Loucy (cell line): Measurements from ENCODE around the gene VEPH1.

Experiments used
- H2AFZ ChIP-seq: fragments of 200-600 bp; sonication (generic); 2 replicates; pipeline ENCODE4 v1.6.0; 2016; ENCODE audit warnings: antibody characterized with exemption, mild to moderate bottlenecking, low read length, moderate library complexity
- H3F3A ChIP-seq: fragments of 200-600 bp; 2 replicates; pipeline ENCODE4 v1.6.0; 2016; ENCODE audit warnings: antibody characterized with exemption, low read depth, mild to moderate bottlenecking
- H3K27me3 ChIP-seq: fragments of 200-600 bp; sonication (generic); 2 replicates; pipeline ENCODE4 v1.6.1; 2014; ENCODE audit warnings: low read length, mild to moderate bottlenecking; ENCODE audit not compliant: insufficient read depth, poor library complexity, severe bottlenecking
- H3K36me3 ChIP-seq: fragments of 200-600 bp; sonication (generic); 2 replicates; pipeline ENCODE4 v1.6.1; 2016; ENCODE audit warnings: low read length; ENCODE audit not compliant: insufficient read depth
- H3K4me1 ChIP-seq: fragments of 200-600 bp; sonication (generic); 2 replicates; pipeline ENCODE4 v1.5.1; 2014; ENCODE audit warnings: low read length, mild to moderate bottlenecking; ENCODE audit not compliant: insufficient read depth, poor library complexity, severe bottlenecking
- H3K4me2 ChIP-seq: fragments of 200-600 bp; sonication (generic); 2 replicates; pipeline ENCODE4 v1.6.0; 2014; ENCODE audit warnings: antibody characterized with exemption, low read length, low read depth, mild to moderate bottlenecking; ENCODE audit not compliant: poor library complexity, severe bottlenecking
- H3K4me3 ChIP-seq: fragments of 200-600 bp; sonication (generic); 2 replicates; pipeline ENCODE4 v1.5.1; 2014; ENCODE audit warnings: low read length, mild to moderate bottlenecking, mixed read lengths; ENCODE audit not compliant: poor library complexity, severe bottlenecking
- H3K79me2 ChIP-seq: fragments of 200-600 bp; sonication (generic); 2 replicates; pipeline ENCODE4 v1.6.1; 2014; ENCODE audit warnings: low read length; ENCODE audit not compliant: insufficient read depth
- H3K9ac ChIP-seq: fragments of 200-600 bp; sonication (generic); 2 replicates; pipeline ENCODE4 v1.6.0; 2014; ENCODE audit warnings: mild to moderate bottlenecking, low read depth, low read length, moderate library complexity; ENCODE audit not compliant: poor library complexity, severe bottlenecking
- H3K9me2 ChIP-seq: fragments of 200-600 bp; sonication (generic); replicated peaks from 2 replicates; pipeline ENCODE4 v1.6.1; 2016; ENCODE audit warnings: low read depth, low read length, mixed read lengths
- H3K9me3 ChIP-seq: fragments of 200-600 bp; sonication (generic); 2 replicates; pipeline ENCODE4 v1.6.1; 2014; ENCODE audit warnings: mild to moderate bottlenecking, antibody characterized with exemption, low read length, low read depth; ENCODE audit not compliant: insufficient read depth
- H4K20me1 ChIP-seq: fragments of 200-600 bp; sonication (generic); 2 replicates; pipeline ENCODE4 v1.6.0; 2014; ENCODE audit warnings: antibody characterized with exemption, low read length, mild to moderate bottlenecking; ENCODE audit not compliant: insufficient read depth, poor library complexity, severe bottlenecking
- CTCF ChIP-seq: fragments of 200-600 bp; sonication (generic); conservative IDR thresholded peaks from 2 replicates; pipeline ENCODE4 v1.5.1; 2014; ENCODE audit warnings: mild to moderate bottlenecking, antibody characterized with exemption, low read length
- EZH2phosphoT487 ChIP-seq: fragments of 200-600 bp; IDR thresholded peaks from 2 replicates; pipeline ENCODE4 v1.6.1; 2018; ENCODE audit warnings: antibody characterized with exemption, mild to moderate bottlenecking, moderate library complexity, borderline replicate concordance

Gene VEPH1

GRCh38 chr3:157502916-157503595 is at the start of gene VEPH1:
VEPH1 (minus strand) TSS chr3:157503416; CDS start chr3:157495349, 8,067 bp downstream.
- Histone ChIP-seq H3K9me2 (no peaks in the 10 kb centered on the region), H3K27me3 (no peaks in the 10 kb centered on the region), H3K4me2 (no peak within 1 kb of the TSS), H3K9ac (no peak within 1 kb of the TSS), H2AFZ (no peak within 1 kb of the TSS), H3K79me2 (no peaks in the 10 kb centered on the region), H3K9me3 (no peaks in the 10 kb centered on the region), H3K4me3 (no peak within 1 kb of the TSS), H4K20me1 (no peaks in the 10 kb centered on the region), H3K4me1 (peaks cover 7% of the 10 kb centered on the region), H3K36me3 (no peaks in the 10 kb centered on the region), H3F3A (no peaks in the 10 kb centered on the region)
- no peak for TF ChIP-seq CTCF
- no peak for TF ChIP-seq EZH2phosphoT487

GRCh38 chr3:157551961-157552360 is 48.7 kb upstream of the VEPH1 start:
- H3K9me3 ChIP-seq = no peaks in the 10 kb centered on the region

DNA sequence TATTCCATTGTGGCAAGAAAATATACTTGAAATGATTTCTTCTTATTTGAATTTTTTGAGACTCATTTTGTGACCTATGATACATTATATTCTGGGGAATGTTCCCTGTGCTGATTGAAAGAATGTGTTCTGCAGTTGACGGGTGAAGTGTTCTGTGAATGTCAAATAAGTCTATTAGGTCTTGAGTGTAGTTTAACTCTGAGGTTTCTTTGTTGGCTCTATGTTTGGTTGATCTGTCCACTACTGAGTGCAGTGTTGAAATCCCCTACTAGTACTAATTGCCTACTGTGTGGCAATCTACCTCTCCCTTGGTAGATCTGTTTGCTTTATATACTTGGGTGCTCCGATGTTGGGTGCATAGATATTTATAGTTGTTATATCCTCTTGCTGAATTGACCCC is 46.3 kb upstream of the VEPH1 start:
- H2AFZ ChIP-seq = no peak overlapping the region
- H3K36me3 ChIP-seq = no peaks in the 10 kb centered on the region
- H3K9me2 ChIP-seq = no peaks in the 10 kb centered on the region
- H3K4me2 ChIP-seq = no peak overlapping the region
- TF ChIP-seq EZH2phosphoT487 = no peak
- TF ChIP-seq CTCF = no peak
- H3K79me2 ChIP-seq = no peaks in the 10 kb centered on the region
- no peak overlapping the region for H3K9ac ChIP-seq
- no peaks in the 10 kb centered on the region for H3F3A ChIP-seq
- H3K27me3 ChIP-seq = no peaks in the 10 kb centered on the region
- no peak overlapping the region for H3K4me3 ChIP-seq
- no peaks in the 10 kb centered on the region for H3K4me1 ChIP-seq
- H3K9me3 ChIP-seq = no peaks in the 10 kb centered on the region
- H4K20me1 ChIP-seq = no peaks in the 10 kb centered on the region

More at GRCh38 chr3:157551961-157552360, 48.7 kb upstream of the VEPH1 start:
- Histone ChIP-seq H4K20me1 (no peaks in the 10 kb centered on the region), H3K4me2 (no peak overlapping the region), H3K27me3 (no peaks in the 10 kb centered on the region), H3F3A (no peaks in the 10 kb centered on the region), H3K9me2 (no peaks in the 10 kb centered on the region), H2AFZ (no peak overlapping the region), H3K79me2 (no peaks in the 10 kb centered on the region), H3K36me3 (no peaks in the 10 kb centered on the region), H3K4me3 (no peak overlapping the region), H3K4me1 (no peaks in the 10 kb centered on the region), H3K9ac (no peak overlapping the region)
- TF ChIP-seq EZH2phosphoT487 (no peak), CTCF (no peak)
